Fibroblast of skin of abdomen (primary cell): ENCODE results near the gene IFITM1.
"Not testable (repeated sequence)": the region's sequence is repeated elsewhere in the genome, so short reads cannot be mapped to it uniquely, and the experiment has no call there.

Source experiments
- DNase-seq: peaks from one replicate; pipeline ENCODE4 v3.0.0-alpha.2; 2013

IFITM1 gene

GRCh38 chr11:349270-349954 is 35.6 kb downstream of the IFITM1 start:
- not testable (repeated sequence) for DNase-seq

- DNase-seq: not testable (repeated sequence)
Measured at GRCh38 chr11:350033-350722, 36.3 kb downstream of the IFITM1 start.

DNA sequence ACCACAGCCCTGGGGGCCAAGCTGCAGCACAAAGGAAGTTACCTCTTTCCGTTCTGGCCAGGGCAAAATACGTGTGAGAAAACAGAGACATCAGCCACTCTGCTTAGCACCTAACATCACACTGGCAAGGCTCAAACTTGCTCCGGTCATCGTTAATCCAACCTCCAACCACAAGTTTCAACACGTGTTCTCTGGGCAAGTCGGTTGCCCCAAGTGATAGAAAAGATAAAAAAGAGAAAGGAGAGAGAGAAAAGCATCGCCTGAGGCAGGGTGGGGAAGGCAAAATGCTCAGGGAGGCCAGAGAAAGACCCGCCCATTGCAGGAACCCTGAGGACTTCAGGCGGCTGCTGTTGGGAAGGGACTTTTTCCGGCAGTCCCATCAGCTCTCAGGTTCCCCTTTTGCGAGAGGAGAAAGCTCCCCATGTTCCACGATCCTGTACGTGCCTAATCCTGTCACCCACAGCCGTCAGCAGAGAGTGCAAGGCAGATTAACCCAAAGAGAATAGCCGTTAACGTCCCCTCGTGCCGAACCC is 36.9 kb downstream of the IFITM1 start:
- no peak for DNase-seq

- DNase-seq: no peak
Measured at GRCh38 chr11:351411-351810, 37.6 kb downstream of the IFITM1 start.

DNA sequence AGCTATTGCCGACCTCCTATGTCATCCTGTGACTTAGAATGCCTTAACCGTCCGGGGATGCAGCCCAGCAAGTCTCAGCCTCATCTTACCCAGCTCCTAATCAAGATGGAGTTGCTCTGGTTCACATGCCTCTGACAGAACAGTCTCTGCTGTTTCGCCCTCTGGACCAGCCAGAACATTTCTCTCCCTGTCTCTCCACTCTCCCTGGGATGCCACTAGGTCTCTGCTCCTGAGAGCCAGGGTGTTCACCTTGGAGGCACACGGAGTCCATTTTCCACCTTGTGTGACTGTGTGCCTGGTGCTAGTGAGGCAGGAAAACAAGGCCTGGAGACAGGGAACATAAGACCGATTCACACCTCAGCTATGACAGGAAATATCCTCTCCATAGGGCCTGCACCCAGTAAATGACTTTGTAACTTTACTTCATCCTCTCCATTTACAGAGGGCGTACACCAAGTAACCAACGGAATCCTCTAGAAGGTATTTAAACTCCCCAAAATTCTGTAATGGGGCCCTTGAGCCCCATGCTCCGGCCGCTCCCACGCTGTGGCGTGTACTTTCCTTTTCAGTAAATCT is 38.7 kb downstream of the IFITM1 start:
- DNase-seq: no peak

- DNase-seq: peak; percentile 73
Measured at GRCh38 chr11:353179-353873, 39.5 kb downstream of the IFITM1 start.

DNA sequence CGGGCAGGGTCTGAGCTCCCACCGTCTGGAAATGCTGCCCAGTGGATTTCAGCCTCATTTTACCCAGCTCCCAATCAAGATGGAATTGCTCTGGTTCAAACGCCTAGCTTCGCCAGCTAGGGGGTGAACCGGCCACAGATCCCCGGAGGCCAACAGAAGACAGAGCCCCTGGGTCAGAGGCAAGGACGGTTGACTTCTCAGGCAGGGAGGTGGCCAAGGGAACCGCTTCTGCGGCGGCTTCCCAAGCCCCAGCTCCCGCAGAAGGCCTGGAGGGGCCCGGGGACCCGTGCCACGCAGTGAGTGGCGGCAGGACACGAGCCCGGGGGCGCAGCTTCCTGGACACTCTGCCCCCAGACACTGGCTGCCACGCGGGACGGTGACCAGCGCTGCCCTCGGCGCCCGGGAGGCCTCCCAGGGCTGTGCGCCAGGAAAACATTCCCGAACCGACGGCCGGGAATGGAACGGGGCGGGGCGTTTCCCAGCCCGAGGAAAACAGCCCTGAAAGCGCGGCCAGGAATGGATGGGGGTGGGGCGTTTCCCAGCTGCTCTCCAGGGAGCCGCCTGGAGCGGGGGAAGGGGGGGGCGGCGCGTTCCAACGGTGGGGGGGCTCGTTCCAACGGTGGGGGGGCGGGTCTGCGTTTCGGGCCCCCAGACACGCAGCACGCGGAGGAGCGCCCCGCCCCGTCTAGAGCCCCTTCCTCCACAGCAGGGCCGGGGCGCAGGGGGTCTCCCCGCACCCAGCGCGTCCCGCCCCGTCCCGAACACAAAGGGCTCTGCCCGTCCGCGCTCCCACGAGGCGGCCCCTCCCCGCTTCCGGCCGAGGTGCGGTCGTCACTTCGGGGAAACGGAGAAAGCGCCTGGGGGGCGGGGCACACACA is 42.0 kb downstream of the IFITM1 start:
- DNase-seq: peak; percentile 98

- no peak for DNase-seq
Measured at GRCh38 chr11:356610-357009, 42.8 kb downstream of the IFITM1 start.

GRCh38 chr11:357582-357981 is 43.7 kb downstream of the IFITM1 start:
- no peak for DNase-seq

- no peak for DNase-seq
Measured at GRCh38 chr11:358129-358800, 44.4 kb downstream of the IFITM1 start.

DNA sequence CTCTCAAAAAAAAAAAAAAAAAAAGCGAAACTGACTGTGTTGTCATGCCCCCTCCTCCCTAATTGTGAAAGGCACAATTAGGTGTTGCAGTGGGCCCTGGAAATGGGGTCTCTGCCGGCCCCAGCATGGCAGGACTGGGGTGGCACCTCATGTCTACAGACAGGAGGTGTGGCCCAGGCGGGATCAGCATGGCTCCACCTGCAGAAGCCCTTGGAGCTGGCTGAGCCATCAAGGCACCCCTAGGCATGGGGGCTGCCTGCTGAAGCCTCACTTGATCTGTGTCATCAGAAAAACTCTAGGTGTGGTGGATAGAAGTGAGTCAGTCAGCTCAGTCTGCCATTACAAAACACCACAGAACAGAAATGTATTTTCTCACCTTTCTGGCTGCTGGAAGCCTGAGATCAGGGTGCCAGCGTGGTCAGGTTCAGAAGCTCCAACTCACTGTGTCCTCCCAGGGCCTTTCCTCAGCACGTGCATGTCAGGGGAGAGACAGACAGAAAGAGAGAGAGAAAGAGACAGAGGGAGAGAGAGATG is 45.4 kb downstream of the IFITM1 start:
- no peak for DNase-seq

GRCh38 chr11:360326-361280 is 46.8 kb downstream of the IFITM1 start:
- no peak for DNase-seq

DNA sequence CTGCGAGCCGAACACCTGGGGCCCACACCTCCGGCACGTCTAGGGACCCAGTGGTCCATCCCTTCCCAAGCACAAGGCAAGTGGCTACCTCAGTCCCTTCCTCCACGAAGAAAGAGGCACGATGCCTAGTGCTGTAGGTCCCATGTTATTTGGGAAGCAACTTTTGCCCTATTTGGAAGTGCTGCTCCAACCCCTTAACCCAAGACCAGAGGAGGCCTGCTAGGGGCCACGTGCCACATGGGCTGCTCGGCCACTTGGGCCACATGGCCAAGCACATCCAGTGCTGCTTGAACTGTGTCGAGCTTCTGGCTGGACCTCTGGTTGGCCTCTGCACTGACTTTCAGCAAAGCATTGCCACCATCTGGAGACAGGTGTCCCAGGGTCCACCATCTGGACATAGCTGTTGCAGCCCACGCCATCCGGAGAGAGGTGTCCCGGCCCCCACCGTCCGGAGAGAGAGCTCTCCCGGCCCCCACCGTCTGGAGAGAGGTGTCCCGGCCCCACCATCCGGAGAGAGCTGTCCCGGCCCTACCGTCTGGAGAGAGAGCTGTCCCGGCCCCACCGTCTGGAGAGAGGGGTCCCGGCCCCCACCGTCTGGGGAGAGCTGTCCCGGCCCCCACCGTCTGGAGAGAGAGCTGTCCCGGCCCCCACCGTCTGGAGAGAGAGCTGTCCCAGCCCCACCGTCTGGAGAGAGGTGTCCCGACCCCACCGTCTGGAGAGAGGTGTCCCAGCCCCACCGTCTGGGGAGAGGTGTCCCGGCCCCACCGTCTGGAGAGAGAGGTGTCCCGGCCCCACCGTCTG is 49.0 kb downstream of the IFITM1 start:
- no peak for DNase-seq

DNA sequence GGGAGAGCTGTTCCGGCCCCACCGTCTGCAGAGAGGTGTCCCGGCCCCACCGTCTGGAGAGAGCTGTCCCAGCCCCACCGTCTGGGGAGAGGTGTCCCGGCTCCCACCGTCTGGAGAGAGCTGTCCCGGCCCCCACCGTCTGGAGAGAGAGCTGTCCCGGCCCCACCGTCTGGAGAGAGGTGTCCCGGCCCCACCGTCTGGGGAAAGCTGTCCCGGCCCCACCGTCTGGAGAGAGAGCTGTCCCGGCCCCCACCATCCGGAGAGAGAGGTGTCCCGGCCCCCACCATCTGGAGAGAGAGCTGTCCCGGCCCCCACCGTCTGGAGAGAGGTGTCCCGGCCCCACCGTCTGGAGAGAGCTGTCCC is 49.6 kb downstream of the IFITM1 start:
- not testable (repeated sequence) for DNase-seq

DNA sequence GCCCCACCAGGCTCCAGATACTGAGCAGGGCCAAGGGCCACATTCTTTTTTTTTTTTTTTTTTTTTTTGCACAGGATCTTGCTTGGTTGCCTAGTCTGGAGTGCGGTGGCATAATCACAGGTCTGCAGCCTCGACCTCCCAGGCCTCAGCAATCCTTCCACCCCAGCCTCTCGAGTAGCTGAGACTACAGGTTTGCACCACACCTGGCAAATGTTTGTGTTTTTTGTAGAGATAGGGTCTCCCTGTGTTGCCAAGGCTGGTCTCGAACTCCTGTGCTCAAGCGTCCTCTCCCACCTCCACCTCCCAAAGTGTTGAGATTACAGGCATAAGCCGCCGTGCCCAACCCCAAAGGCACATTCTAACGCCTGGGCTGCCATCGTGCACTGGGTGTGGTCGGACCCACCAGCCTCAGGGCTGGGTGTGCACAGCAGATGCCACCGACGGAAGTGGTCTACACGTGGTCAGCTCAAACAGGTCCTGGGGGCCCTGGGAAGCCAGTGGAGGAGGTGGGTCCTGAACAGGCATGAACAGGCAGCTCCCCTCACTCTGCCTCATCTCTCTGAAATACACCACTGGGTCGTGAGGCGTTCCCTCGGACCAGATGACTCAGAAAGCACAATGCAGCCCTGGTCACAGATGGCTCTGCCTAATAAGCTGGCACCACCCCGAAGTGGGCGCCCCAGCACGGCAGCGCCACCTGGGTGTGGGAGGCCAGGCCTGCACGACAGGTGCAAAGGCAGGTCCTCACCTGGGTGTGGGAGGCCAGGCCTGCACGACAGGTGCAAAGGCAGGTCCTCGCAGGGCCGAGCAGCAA is 50.3 kb downstream of the IFITM1 start:
- DNase-seq: no peak
